HG03442 (cell line): Measurements from ENCODE around the gene NSF.
"Not testable (repeated sequence)": the region's sequence is repeated elsewhere in the genome, so short reads cannot be mapped to it uniquely, and the experiment has no call there.

Experiments used
- ATAC-seq: cut with Tn5 transposase; IDR thresholded peaks from one replicate; pipeline ENCODE4 v1.9.1; 2021; ENCODE audit warnings: mild to moderate bottlenecking, moderate library complexity; ENCODE audit not compliant: unreplicated experiment

Gene NSF

GRCh38 chr17:46772475-46773220, 182.2 kb downstream of the NSF start:
- no peak for ATAC-seq

DNA sequence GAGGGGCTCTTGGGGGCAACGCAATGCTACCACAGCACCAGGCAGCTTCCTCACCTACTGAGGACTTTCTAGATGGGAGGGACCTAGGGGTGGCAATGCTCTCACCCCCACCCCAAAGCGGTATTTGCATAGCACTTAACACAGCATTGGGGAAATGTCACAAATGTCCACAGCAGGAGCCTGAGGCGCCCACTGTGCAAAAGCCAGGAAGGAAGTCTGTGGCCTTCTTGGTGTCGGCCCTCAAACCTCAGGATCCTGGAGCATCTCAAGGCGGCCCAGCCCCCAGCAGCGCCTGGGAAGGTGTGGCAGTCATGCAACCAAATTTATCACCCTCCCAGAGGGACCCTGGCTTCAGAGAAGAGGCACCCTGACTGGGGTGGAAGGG, 182.7 kb downstream of the NSF start:
- ATAC-seq, result no peak

DNA sequence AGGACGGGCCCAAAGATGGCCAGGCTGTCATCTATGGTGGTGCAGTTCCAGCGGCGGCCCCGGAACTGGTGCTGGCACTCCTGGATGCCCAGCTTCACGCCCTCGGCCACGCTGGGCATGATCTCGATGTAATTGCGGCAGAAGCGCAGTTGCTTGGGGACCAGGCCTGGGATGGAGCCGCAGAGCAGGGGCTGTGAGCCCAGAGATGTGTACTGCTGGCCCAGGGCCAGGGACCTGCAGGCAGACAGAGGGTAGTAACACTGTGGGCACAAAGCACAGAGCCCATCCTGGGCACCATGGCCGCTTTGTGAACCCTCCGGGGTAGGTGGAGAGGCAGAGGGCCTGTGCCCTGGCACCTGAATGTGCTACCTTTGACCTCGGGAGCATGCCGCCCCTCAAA, 183.2 kb downstream of the NSF start:
- ATAC-seq, result no peak

DNA sequence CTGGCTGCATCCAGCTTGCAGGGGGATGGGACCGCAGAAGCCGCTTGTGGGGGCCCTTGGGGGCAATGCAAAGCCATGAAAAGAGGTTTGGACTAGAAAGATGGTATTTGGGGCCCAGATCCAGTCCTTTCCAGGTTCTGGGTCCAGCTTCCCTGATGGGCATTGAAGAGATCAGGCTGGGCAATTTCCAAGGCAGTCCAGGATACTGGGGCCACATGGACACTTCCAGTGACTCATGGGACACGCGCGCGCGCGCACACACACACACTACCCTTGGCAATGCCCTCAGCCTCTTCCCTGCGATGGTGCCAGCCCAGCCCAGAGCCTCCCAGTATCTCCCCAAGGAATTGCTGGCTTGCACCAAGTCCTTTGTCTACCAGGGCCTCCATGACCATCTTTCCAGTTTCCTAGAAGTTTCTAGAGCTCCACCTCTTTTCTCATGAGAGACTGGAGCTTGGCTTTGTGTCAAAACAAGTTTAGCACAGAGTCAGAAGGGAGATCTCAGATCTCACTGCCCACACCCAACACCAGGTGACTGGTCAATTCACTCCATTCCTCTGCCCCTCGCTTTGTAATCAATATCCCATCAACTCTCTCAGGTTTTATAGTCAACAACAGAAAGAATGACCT, 183.8 kb downstream of the NSF start:
- ATAC-seq, result no peak

GRCh38 chr17:46776298-46777005, 186.0 kb downstream of the NSF start:
- ATAC-seq, result no peak

- no peak for ATAC-seq
Observed at GRCh38 chr17:46777943-46778915, 187.8 kb downstream of the NSF start.

- ATAC-seq, result no peak
Observed at GRCh38 chr17:46780003-46780373, 189.5 kb downstream of the NSF start.

DNA sequence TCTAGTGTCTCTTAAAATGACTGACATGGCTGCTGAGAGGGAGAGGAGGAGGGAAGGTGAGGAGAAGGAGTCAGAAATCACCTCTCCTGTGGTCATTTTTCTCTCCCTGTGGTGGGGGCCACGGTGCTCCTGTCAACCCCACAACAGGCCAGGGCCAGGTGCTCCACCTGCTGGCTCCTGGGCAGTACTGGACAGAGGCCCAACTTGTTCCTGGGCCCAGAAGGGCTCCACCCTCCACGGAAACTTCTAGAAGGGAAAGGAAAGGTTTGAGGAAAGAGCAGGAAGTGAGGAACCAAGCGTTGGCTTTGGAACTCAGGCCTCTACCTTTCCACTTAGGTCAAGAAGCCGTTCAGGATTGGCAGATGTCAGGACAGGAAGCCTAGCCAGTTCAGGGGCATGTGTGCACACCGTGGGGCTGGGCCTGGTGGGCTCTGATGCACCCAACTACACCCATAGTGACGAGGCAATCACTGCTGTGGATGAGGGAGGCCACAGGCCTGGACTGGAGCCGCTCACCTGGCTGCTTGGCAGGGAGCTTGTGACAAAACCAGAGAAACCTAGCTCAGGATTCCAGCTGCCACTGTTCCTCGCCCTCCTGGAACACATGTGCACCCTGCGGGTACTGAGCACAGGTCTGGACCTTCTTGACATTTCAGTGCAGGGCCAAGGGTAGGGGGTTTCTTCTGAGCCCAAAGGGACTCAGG, 191.9 kb downstream of the NSF start:
- no peak for ATAC-seq

DNA sequence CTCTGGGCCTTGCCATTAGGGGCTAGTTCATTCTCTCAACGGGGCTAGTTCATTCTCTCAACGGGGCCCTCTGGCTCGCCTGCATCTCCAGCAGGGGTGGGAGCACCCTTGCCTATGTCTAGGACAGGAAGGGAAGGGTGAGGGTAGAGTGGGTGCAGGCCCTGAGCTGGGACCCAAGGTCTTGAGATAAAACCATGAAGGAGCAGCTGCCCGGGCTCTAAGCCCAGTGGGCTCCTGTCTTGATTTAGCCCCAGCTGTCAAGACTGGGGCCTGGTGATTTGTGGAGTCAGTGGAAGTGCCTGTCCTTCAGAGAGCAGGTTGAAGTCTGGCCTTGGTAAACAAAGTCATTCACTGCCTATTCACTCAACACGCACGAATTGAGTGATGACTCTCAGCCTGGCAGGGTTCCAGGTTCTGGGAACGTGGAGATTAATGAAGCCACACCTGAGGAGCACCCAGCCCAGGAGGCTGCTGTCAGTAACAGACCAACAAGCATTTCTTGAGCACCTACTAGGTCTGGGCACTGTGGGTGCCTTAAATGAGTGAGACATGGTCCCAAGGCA, 192.6 kb downstream of the NSF start:
- ATAC-seq, result no peak

DNA sequence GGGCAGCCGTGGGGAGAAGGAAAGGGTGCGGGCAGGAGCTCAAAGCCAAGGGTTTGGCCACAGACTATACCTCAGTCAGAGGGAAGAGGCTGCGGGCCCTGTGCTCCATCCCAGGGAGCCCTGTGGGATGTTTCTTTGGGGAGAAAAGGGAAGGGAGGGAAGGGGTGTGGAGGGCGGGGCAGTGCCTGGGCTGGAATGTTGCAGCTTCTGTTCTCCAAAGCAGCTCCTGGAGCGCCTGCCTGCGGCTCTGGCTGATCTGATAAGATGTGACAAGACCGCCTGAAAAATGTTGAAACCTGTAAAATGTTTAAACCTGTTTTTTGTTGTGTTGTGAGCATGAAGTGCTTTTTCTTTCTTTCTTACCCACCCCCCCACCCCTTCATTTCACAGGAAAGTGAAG, 195.2 kb downstream of the NSF start:
- ATAC-seq, result no peak

DNA sequence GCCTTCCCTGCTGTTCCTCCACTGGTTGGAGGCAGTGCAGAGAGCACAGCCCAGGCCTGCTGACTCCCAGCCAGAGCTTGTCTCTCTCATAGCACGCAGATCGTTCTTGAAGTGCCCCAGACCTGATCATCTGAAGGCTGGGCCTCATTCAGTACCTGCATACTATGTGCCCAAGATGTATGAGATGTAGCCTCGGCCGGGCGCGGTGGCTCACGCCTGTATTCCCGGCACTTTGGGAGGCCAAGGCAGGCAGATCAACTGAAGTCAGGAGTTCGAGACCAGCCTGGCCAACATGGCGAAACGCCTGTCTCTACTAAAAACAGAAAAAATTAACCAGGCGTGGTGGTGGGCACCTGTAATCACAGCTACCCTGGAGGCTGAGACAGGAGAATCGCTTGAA, 197.0 kb downstream of the NSF start:
- ATAC-seq, result no peak

DNA sequence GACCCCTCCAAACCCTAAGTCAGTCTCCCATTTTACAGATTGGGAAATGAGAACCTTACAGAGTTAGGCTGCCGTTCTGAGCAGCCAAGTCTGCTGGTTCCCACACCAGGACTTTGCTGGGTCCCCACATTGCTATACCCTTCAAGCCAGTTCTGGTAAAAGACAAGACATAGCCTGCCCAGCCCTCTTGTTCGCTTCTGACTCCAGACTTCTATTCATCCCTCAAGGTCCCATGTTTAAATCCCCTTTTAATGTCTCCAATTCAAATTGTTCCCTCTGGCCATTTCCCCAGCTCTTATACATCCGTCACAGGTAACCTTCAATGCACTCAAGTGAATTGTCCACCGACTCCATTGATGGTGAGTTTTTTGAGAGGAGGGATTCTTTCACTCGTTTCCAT, 197.8 kb downstream of the NSF start:
- no peak for ATAC-seq

GRCh38 chr17:46788796-46789195, 198.3 kb downstream of the NSF start:
- no peak for ATAC-seq

DNA sequence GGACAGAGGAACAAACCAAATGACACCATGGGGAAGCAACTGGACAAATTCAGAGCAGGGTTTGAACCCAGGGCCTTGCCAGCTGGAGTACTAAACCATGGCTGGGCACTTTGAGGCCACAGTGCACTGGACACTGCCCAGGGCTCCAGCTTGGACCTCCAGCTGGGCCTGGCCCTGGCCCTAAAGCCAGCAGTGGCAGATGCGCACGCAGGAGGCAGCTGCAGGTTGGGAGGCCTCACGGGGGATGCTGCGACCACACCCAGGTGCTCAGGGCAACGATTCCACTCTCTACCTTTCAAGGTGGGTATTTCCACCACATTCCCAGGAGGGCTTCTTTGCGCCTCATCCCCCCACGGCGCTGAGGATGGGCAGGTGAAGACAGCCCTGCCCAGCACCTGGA, 199.1 kb downstream of the NSF start:
- ATAC-seq, result no peak

DNA sequence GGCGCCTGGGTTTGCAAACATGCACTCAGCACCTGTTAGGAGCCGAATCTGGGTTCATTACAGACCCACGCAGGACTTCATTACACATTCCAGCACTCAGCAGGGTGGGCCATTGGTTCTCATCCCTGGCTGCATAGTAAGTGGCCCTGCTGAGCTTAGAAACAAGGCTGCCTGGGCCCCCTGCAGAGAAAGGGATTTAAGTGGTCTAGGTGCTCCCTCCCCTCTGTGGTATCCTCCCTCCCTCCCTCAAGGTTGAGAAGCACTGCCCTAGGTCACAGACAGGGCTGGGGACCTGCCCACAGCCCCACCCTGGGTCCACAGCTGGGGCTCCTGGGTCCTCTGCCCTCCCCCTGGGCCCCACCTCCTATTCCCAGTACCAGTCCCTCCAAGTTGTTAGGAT, 199.7 kb downstream of the NSF start:
- no peak for ATAC-seq

DNA sequence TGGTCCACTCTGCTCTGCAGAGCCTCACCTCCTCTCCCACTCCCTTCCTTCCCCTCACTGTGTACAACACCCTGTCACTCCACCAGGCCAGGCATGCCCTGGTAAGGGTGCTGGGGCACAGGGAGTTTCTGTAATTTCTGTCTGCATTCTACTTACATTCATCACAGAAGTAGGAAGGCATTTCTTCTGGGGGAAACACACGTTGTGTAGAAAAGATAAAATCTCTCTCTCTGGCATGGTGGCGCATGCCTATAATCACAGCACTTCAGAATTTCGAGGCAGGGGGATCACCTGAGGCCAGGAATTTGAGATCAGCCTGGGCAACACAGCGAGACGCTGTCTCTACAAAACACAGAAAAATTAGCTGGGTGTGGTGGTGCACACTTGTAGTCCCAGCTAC, 201.1 kb downstream of the NSF start:
- no peak for ATAC-seq

- no peak for ATAC-seq
Observed at GRCh38 chr17:46792071-46792470, 201.6 kb downstream of the NSF start.

DNA sequence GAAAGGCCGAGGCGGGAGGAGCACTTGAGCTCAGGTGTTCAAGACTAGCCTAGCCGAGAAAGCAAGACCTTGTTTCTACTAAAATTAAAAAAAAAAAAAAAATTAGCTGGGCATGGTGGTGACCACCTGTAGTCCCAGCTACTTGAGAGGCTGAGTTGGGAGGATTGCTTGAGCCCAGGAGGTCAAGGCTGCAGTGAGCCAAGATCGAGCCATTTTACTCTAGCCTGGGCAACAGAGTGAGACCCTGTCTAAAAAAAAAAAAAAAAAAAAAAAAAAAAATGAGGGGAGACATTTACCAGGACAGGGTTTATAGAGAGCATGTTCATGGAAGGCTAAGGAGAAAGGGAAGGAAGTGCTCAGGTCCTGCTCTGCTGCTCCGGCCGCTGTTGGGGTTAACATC, 202.6 kb downstream of the NSF start:
- not testable (repeated sequence) for ATAC-seq

DNA sequence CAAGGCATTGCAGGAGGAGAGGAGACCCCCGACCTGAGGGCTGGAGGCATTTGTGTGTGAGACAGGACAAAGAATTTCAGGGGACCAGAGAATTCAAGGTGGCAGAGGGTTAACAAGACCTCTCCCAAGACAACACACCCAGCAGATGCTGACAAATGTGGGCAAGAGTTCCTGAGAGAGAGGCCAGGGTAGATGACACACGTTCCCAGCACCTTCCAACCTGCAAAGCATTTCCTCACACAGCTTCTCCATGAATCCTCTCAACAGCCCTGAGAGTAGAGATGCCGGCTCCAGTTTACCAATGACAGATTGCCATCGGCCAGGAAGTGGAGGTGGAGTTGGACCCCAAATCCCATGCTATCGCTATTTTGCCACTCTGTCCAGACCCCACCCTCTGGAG, 203.1 kb downstream of the NSF start:
- ATAC-seq, result no peak

DNA sequence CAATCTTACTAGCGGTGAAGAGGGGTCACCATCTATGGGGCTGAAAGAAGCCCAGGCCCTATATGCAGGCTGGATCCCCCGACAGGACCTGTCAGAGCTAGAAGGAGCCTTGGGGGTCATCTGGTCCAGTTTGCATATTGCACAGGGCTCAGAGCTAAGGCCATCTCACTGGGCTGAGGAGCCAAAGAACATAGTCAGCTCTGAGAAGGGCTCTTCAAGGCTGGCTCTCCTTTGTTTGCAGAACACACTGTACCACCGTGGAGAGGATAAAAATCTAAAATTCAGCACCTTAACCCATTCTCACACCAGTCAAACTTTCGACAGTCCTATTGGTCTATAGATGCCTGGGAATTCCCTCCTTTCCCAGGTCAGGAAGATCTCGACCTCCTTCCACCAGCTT, 203.8 kb downstream of the NSF start:
- no peak for ATAC-seq
